Stimulated activated CD4-positive, alpha-beta T cell treated with anti-CD3 and anti-CD28 coated beads, Interleukin-1b, Interleukin-23, amount 100 ng/mL, for 1 hour (primary cell): ENCODE data around the gene PIGN.

Experiments used
- DNase-seq, 2 donors: peaks; one replicate each; pipeline ENCODE4 v3.0.0-alpha.2; 2020; ENCODE audit warnings: low read depth in 2 of 2

PIGN gene, protein sequence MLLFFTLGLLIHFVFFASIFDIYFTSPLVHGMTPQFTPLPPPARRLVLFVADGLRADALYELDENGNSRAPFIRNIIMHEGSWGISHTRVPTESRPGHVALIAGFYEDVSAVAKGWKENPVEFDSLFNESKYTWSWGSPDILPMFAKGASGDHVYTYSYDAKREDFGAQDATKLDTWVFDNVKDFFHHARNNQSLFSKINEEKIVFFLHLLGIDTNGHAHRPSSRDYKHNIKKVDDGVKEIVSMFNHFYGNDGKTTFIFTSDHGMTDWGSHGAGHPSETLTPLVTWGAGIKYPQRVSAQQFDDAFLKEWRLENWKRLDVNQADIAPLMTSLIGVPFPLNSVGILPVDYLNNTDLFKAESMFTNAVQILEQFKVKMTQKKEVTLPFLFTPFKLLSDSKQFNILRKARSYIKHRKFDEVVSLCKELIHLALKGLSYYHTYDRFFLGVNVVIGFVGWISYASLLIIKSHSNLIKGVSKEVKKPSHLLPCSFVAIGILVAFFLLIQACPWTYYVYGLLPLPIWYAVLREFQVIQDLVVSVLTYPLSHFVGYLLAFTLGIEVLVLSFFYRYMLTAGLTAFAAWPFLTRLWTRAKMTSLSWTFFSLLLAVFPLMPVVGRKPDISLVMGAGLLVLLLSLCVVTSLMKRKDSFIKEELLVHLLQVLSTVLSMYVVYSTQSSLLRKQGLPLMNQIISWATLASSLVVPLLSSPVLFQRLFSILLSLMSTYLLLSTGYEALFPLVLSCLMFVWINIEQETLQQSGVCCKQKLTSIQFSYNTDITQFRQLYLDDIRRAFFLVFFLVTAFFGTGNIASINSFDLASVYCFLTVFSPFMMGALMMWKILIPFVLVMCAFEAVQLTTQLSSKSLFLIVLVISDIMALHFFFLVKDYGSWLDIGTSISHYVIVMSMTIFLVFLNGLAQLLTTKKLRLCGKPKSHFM

GRCh38 chr18:62186774-62187542 lies at the start of gene PIGN, which contains the start of gene RELCH:
TSS of gene PIGN (minus strand) at chr18:62187056. CDS start at chr18:62161353, 25,703 bp downstream.
TSS of gene RELCH (plus strand) at chr18:62187255. CDS start at chr18:62187506, 251 bp downstream.
- DNase-seq = peak; percentile 70 to 91

- DNase-seq = no peak
Measured at GRCh38 chr18:62236252-62236651, 49.4 kb upstream of the PIGN start.

DNA sequence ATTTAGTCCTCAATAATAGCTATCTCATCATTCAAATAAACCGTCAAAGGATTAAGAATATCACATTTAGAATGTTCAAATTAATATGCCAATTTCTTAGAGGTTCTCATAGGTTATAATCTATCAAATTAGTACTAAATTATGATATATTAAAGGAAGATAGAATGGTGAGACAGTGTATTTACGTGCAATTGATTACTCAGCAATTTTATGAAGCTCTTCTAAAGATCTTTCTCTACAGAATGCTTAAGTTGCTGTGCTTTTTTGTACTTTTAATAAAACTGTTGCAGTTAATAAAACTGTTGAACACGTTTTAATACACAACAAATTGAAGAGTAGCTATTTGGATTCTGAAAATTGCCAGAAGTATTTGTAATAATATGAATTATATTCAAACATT lies 39.2 kb upstream of the PIGN start:
- DNase-seq = no peak

- DNase-seq = no peak
Measured at GRCh38 chr18:62224229-62224628, 37.4 kb upstream of the PIGN start.

DNA sequence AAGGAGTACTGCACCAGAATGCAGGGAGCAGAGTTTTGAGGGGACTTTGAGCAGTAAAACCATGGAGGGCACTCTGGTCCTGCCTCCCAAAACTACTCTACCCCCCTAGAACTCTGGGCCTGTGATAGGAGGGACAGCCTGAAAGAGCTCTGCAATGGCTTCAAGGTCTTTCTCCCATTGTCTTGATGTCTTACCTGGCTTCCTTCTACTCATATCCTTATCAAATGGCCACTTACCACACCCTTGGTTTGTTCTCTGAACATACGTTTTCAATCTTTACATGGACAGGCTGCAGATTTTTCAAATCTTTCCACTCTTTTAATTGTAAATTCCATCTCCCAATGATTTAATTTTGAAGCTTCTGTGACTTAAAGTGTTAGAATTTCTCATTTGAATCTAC lies 27.9 kb upstream of the PIGN start:
- no peak for DNase-seq

GRCh38 chr18:62211325-62211828 lies 24.5 kb upstream of the PIGN start:
- DNase-seq = no peak

DNA sequence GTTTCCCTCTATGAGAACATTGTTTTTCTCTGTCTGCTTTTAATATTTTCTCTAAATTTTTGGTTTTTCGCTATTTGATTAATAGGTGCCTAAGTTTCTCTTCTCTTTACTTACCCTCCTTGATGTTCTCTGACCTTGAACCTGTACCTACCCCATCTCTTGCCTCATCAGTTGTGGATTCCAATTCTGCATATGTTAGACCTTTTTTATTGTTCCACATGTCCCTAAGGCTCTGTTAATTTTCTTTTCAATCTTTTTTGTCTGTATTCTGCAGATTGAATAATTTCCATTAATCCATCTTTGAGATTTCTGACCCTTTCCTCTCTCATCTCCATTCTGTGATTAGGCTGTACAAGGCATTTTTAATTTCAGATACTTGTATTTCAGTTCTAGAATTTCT lies 23.3 kb upstream of the PIGN start:
- no peak for DNase-seq

DNA sequence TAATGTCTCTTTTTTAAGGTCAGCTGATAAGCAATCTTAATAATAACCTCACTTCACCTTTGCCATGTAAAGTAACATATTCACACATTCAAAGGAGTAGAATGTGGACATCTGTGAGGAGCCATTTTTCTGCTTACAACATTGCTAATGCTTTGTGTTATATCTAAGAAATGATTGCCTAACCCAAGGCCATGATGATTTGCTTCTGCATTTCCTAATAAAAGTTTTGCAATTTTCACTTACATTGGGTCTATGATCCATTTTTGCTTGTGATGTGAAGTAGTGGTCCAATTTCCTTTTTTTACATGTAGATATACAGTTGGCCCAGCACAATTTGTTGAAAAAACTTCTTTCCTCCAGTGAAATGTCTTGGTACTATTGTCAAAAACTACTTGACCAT lies 22.2 kb upstream of the PIGN start:
- DNase-seq = no peak

DNA sequence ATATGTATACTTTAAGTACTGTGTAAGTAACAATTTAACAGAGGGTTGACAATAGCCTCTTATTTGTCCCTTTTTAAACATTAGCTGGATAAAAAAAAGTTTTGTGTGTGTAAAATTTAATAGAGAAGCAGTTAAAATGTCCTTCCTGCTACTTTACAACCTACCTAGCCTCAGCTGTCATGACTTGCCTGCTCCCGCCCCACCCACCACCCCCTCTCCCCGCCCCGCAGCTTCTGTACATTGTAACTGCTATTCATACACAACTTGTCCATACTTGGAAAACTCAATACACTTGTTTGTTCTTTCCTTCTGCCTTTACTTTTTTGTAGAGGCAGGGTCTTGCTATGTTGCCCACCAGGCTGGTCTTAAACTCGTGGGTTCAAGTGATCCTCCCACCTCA lies 19.7 kb upstream of the PIGN start:
- DNase-seq = no peak

DNA sequence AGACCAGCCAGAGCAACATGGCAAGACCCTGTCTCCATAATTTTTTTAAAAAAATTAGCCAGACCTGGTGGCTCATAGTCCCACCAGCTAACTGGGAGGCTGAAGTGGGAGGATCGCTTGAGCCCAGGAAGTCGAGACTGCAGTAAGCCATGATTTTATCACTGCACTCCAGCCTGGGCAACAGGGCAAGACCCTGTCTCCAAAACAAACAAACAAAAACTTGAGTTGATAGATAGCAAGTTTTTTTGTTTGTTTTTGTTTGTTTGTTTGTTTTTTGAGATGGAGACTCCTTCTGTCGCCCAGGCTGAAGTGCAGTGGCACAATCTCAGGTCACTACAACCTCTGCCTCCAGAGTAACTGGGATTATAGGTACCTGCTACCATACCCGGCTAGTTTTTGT lies 19.0 kb upstream of the PIGN start:
- DNase-seq = no peak

- no peak for DNase-seq
Measured at GRCh38 chr18:62201870-62202269, 15.0 kb upstream of the PIGN start.

DNA sequence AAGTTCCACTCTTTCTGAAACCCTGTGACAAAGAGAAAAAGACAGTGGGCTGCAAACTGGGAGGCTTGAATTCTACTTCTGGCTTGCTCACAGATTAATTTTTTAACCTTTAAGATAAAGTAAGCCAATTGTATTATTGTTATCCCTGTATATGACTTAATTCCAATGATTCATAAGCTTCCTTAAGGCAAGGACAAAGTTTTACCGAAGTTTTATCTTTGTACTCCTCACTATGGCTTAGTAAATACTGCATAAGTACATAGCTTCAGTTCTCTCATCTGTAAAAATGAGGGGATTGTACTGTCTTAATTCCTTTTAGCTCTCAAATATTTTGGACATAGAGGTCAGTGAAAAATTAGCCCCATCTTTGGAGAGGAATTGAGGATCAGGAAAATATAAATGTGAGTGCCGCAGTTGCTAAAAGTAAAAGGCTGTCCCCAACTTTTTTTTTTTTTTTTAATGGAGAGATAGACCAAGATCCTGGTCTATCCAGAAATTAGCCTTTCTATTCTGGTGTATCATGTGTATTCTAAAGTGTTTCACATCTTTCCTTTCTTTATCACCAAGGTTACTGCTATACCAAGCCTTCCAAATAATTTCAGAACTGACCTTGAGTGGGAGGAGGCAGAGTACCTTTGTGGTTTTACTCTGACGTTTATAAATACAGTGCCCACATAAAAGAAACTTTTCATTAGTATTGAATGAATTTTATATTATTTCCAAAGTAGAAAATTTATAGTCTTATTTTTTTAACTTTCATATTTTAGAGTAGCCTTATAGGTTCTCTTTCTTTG lies 13.5 kb upstream of the PIGN start:
- no peak for DNase-seq

DNA sequence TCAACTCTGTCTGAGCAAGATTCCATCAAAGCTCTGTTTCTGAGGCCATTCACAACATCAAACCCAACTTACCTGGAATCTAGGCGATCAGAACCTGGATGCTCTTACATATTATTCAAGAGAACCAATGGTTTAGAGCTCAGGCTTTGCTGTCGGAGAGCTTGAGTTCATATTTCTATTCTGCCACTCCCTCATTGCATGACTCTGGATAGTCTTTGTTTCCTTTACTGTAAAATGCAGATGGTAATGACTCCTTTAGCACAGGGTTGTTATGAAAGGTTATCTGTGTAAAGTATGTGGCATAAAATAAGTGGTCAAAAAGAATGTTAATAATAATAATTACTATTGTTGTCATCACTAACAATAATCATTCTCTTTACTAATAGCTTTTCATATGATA lies 12.8 kb upstream of the PIGN start:
- no peak for DNase-seq

GRCh38 chr18:62198259-62198658 lies 11.4 kb upstream of the PIGN start:
- no peak for DNase-seq

DNA sequence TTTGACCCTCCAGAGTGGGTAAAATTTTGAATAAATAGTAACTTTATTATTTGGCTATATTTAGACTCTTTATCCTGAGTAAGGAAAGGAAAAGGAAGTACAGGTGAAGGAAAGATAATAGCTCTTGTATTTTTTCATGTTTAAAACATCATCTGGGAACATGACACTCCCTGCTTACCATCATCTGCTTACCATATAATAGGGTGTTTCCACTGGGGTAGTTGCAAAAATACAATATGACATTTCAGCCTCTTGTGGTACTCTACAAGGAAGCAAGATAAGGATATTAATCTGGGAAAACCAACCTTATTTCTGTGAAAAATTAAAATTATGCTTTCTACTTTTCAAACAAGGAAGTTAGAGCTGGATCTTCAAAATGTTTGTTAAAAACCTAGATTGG lies 10.1 kb upstream of the PIGN start:
- no peak for DNase-seq

GRCh38 chr18:62196079-62196478 lies 9.2 kb upstream of the PIGN start:
- no peak for DNase-seq

DNA sequence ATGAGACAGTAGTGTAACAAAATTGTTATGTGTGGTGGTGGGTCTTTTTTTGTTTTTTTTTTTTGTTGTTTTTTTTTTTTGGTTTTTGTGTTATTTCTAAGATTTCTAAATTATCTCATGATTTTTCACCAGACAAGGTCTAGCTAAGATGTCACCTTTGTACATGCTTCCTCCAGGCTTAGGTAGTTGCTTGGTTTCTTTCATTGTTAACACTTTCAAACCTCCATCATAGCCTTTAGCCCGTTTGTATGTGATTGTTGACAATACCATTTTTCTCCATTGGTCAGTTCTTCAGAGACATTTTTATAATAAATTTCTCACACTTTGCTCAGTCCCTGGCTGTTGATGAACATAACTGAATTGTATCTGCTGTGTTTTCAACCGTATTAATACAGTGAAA lies 2.4 kb upstream of the PIGN start:
- DNase-seq = no peak

DNA sequence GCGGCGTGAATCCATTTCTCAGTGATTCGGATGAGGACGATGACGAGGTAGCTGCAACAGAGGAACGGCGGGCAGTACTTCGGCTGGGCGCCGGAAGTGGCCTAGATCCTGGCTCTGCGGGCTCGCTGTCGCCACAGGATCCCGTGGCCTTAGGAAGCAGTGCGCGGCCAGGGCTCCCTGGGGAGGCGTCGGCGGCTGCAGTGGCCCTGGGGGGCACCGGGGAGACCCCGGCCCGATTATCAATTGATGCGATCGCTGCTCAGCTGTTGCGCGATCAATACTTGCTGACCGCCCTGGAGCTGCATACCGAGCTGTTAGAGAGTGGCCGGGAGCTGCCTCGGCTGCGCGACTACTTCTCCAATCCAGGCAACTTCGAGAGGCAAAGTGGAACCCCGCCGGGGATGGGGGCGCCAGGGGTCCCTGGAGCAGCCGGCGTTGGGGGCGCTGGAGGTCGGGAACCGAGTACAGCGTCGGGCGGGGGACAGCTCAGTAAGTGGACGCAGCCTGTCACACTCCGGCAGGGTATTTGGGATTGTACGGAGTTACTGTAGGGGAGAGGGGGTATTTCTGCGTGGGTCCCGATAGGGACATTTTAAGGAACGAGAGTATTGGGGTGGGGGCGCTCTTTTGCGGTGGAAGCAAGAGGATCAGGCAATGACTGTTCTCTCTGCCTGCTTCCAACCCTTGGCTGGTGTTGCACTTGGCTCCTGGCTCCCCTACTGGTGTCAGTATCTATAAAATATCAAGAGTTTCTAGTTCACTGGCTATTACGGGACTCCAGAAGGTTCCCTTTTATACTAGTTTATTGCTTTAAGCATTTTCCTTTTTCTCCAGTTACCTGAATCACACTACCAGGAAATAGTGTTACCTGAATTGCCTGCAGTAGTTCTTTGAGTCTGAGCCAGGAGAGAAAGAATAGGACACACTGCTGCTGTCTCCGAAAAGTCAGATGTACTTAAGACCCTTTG lies 971 bp upstream of the PIGN start:
- DNase-seq = no peak

GRCh38 chr18:62186499-62186773 lies 420 bp downstream of the PIGN start:
- DNase-seq = no peak

- no peak for DNase-seq
Measured at GRCh38 chr18:62183578-62184195, 3.2 kb downstream of the PIGN start.
